A673 (cell line): ENCODE data around the gene PCED1A.

Source experiments
- CTCF ChIP-seq: fragments of 300-800, 200-600 bp; sonication (generic); conservative IDR thresholded peaks from 2 replicates; pipeline ENCODE4 v1.5.1; 2017; ENCODE audit warnings: low read depth, mild to moderate bottlenecking, antibody characterized with exemption, low read length, moderate library complexity, mixed read lengths
- EZH2 ChIP-seq: fragments of 200-600 bp; sonication (generic); IDR thresholded peaks from 2 replicates; pipeline ENCODE4 v1.6.1; 2017; ENCODE audit warnings: borderline replicate concordance, low read depth, mild to moderate bottlenecking, mixed read lengths, antibody characterized with exemption, low read length; ENCODE audit not compliant: poor library complexity, severe bottlenecking

GRCh38 chr20:2794202-2794748 is 46.2 kb downstream of the PCED1A start:
- TF ChIP-seq CTCF (no peak), EZH2 (no peak)
